Measurements from ENCODE around the gene NEK1. TPM values are rescaled to one million over a fixed set of nuclear protein-coding genes. Genes with fewer than 3 reads are reported as not detected.

Gene NEK1
- total RNA-seq, 1 experiment from 2014 or later: 12.3 TPM

- no peaks in the 10 kb centered on the region for H3K9me3 Mint-ChIP-seq
- Histone ChIP-seq H3K56ac (ENCODE audit: insufficient read length, low read depth, low read length) (no peak overlapping the region), H3K79me1 (ENCODE audit: insufficient read depth, low read depth, low read length, poor library complexity, severe bottlenecking) (no peaks in the 10 kb centered on the region), H3K27me3 (ENCODE audit: insufficient read depth, low read length) (no peaks in the 10 kb centered on the region; the same call in 1 of the 2 replicates), H2BK5ac (ENCODE audit: insufficient read length, low read length) (no peak overlapping the region), H4K20me1 (ENCODE audit: control insufficient read depth, insufficient read depth, insufficient read length) (no peaks in the 10 kb centered on the region), H3K4me1 (ENCODE audit: insufficient read depth, low read length) (no peaks in the 10 kb centered on the region), H4K8ac (replicated peaks; ENCODE audit: insufficient read length, low read depth, low read length) (no peak overlapping the region), H2AFZ (ENCODE audit: low read length) (no peak overlapping the region), H2BK20ac (ENCODE audit: low read depth, low read length, poor library complexity, severe bottlenecking) (no peak overlapping the region), H4K5ac (ENCODE audit: insufficient read length, low read depth, low read length) (no peak overlapping the region), H3K79me2 (ENCODE audit: insufficient read depth, low read length) (no peaks in the 10 kb centered on the region), H3K18ac (ENCODE audit: insufficient read length, low read depth, low read length) (no peak overlapping the region), H3K27ac (ENCODE audit: insufficient read length, low read depth, low read length) (no peak overlapping the region), H2AK5ac (ENCODE audit: insufficient read length, low read length) (no peak overlapping the region), H3K4me2 (ENCODE audit: insufficient read depth, insufficient read length, low read length) (no peak overlapping the region), H2BK12ac (ENCODE audit: insufficient read length, low read depth, low read length) (no peak overlapping the region), H3K23me2 (ENCODE audit: insufficient read length, low read depth, low read length, poor library complexity, severe bottlenecking) (no peaks in the 10 kb centered on the region), H3K9me3 (ENCODE audit: control insufficient read depth, low read depth, low read length) (no peaks in the 10 kb centered on the region), H3K14ac (ENCODE audit: insufficient read depth, low read length) (no peak overlapping the region), H4K91ac (ENCODE audit: insufficient read length, low read depth, low read length) (no peak overlapping the region), H3K4ac (ENCODE audit: low read depth, low read length) (no peak overlapping the region), H2BK15ac (ENCODE audit: low read depth, low read length) (no peak overlapping the region), H2BK120ac (ENCODE audit: low read depth, low read length, poor library complexity, severe bottlenecking) (no peak overlapping the region), H3K23ac (ENCODE audit: insufficient read length, low read depth, low read length) (no peak overlapping the region), H3T11ph (ENCODE audit: low read length) (no peak overlapping the region), H3K9ac (ENCODE audit: extremely low read depth, insufficient read length, low read length) (no peak overlapping the region)
- H3K4me3 Mint-ChIP-seq: no peak overlapping the region
- peaks cover 5 to 13% (median 5%) of the 10 kb centered on the region in 3 experiments; a peak in 6 of 7 replicates for H3K36me3 Mint-ChIP-seq (ENCODE audit: insufficient read depth in 1 of 3, low read depth in 3 of 3)
- H3K4me1 Mint-ChIP-seq: 0 out of 4 replicates have a peak, but pooled peaks cover 0 to 2% of the 10 kb centered on the region in 2 experiments
- DNase-seq: no peak
- H3K27ac Mint-ChIP-seq: no peak overlapping the region
- H3K27me3 Mint-ChIP-seq (ENCODE audit: low read depth): no peaks in the 10 kb centered on the region
- TF ChIP-seq CTCF (conservative IDR thresholded peaks at IDR 0.05): no peak
- WGBS (ENCODE audit: extremely low coverage, insufficient read length, low lambda C conversion rate): no CpG with 5 or more reads among the region's 4 CpGs
Measured at GRCh38 chr4:169567916-169568315, 44.5 kb downstream of the NEK1 start.

All from H9 (cell line).